ENCODE data around the gene FDXACB1.

DNA sequence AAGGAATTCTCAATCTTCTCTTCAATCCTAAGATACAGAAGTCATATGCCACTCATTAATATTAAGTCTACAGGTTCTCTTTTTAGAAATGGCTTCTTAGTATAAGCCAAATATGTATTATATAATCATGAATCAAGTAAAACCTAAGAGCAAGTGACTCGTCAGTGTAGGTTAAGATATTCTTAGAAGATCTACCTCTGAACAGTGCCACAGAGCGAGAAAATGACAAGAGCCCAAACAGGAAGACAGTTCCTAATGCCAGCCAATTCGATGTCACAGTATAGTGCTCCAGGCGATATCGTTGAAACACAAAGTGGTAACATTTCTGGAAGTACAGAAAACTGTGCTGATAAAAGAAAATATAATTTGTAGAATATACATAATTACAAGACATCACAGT lies 40.9 kb downstream of the FDXACB1 start:
- TF ChIP-seq POLR2A (IDR thresholded peaks at IDR 0.05; ENCODE audit: extremely low read depth, insufficient read length) (no peak), CTCF (IDR thresholded peaks at IDR 0.05; ENCODE audit: low read depth, low read length) (no peak)
- TF ChIP-seq, protein P1, sequence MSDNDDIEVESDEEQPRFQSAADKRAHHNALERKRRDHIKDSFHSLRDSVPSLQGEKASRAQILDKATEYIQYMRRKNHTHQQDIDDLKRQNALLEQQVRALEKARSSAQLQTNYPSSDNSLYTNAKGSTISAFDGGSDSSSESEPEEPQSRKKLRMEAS (IDR thresholded peaks at IDR 0.05; ENCODE audit: low read depth, low read length), result no peak

All from NB4 (cell line).